HG02623 (cell line): ENCODE data around the gene SMARCA2.
"Not testable (repeated sequence)": the region's sequence is repeated elsewhere in the genome, so short reads cannot be mapped to it uniquely, and the experiment has no call there.

ENCODE experiments used
- ATAC-seq: cut with Tn5 transposase; IDR thresholded peaks from one replicate; pipeline ENCODE4 v1.9.1; 2021; ENCODE audit warnings: moderate library complexity; ENCODE audit not compliant: unreplicated experiment

Gene SMARCA2

GRCh38 chr9:2134391-2134790 lies 119.2 kb downstream of the SMARCA2 start:
- ATAC-seq, result no peak

- no peak for ATAC-seq
Observed at GRCh38 chr9:2138646-2139045, 123.5 kb downstream of the SMARCA2 start.

DNA sequence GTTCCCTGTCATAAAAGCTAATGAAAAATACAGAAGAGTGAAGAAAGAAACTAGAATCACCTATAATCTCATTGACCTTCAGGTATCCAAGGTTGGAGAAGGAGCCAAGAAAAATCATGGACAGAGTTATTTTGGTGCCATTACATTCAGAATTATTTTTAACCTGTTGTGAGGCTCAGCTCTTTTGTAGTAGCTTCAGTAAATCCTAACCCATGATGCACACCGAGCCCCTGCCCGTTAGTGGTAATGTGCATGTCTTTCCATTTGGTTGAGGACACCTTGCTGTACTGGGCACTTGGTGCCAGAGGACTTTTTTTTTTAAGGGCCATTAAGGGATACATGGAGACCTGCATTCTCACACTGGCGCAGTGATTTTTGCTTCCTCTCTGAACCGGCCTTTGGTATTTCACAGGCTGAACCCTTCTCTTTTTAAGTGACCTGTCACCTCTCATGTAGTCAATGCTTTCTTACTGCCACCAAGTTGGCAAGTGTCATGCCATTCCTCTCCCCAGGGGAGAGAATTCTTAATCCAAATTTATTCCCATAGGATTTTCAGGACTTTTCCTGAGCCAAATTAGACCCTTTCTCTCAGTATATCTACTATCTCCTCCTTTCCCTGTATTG lies 125.6 kb downstream of the SMARCA2 start:
- no peak for ATAC-seq

GRCh38 chr9:2142212-2142611 lies 127.1 kb downstream of the SMARCA2 start:
- no peak for ATAC-seq

GRCh38 chr9:2144619-2145018 lies 129.5 kb downstream of the SMARCA2 start:
- no peak for ATAC-seq

DNA sequence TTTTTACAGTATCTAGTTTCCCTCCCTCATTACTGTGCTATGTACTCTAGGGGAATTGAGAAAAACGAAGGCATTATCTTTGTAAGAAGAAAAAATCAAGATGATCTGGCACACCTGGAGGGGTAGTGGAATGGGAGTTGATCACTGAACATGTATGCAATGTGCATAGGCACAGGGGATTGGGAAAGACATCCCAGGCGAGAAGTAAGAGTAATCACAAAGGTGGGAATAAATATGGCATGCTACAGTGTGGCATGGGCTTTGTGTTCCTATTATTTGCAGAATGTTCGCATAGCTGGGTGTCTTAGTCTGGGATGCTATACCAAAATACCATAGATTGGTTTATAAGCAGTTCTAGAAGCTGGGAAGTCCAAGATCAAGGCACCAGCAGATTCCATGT lies 130.6 kb downstream of the SMARCA2 start:
- no peak for ATAC-seq

DNA sequence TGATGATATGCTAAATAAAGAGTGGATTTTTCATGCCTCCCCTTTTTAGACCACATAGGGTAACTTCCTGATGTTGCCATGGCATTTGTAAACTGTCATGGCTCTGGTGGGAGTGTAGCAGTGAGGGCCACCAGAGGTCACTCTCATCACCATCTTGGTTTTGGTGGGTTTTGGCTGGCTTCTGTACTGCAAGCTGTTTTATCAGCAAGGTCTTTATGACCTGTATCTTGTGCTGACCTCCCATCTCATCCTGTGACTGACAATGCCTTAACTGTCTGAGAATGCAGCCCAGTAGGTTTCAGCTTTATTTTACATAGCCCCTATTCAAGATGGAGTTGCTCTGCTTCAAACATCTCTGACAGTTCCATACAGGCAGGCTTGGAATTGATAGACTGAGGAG lies 131.6 kb downstream of the SMARCA2 start:
- ATAC-seq, result not testable (repeated sequence)

DNA sequence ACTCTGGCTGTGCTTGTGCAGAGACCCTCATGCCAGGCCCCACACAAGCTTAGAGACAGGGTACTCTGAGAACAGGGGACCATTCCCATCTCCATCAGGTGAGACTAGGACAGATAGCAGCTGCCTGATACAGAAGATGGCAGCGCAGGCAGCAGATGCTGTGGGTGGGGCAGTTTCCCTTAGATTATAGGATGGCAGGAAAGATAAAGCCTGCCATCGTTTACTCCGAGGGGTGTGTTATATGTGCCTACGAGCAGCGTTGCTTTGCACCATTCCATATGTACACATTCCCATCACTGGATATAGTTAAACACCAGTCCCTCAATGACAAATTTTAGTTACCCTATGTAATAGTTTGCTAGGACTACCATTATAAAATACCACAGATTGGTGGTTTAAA lies 135.2 kb downstream of the SMARCA2 start:
- no peak for ATAC-seq

DNA sequence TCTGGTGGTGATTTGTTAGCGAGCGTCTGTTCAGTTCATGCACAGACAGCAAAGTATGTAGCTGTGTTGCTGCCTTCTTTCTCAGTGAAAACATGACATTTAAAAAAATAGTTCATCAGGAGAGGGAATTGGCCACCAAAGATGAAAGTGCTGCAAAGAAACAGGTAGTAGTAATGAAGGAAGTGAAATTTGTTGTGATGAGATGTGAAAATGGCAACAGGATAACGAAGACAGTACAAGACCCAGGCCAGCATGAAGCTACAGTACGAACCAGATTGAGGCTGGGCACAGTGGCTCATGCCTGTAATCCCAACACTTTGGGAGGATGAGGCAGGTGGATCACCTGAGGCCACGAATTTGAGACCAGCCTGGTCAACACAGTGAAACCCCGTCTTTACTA lies 136.0 kb downstream of the SMARCA2 start:
- ATAC-seq, result no peak

- ATAC-seq, result no peak
Observed at GRCh38 chr9:2152966-2153629, 138.0 kb downstream of the SMARCA2 start.

GRCh38 chr9:2153630-2154217 lies 138.6 kb downstream of the SMARCA2 start:
- no peak for ATAC-seq

DNA sequence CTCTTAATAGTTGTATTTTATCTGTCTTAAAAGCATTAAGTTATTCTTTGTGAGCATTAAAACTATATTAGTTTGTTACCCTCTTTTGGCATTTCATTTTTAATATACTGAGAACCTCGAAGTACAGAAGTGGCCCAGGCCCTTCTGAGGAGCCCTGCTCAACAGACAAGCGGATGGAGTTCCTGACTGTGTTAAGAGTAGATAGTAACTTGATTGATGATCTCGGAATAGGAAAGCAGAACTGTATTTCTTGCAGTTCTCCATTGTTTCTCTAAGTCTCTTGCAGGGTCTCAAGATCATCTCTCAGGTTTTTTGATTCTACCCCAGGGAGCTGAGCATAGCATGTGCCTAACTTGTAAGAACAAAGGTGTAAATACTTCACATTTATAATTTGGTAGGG lies 139.6 kb downstream of the SMARCA2 start:
- ATAC-seq, result no peak

- ATAC-seq, result no peak
Observed at GRCh38 chr9:2155966-2156365, 140.8 kb downstream of the SMARCA2 start.

- peak; percentile 31 for ATAC-seq
Observed at GRCh38 chr9:2157277-2158110, 142.3 kb downstream of the SMARCA2 start.

DNA sequence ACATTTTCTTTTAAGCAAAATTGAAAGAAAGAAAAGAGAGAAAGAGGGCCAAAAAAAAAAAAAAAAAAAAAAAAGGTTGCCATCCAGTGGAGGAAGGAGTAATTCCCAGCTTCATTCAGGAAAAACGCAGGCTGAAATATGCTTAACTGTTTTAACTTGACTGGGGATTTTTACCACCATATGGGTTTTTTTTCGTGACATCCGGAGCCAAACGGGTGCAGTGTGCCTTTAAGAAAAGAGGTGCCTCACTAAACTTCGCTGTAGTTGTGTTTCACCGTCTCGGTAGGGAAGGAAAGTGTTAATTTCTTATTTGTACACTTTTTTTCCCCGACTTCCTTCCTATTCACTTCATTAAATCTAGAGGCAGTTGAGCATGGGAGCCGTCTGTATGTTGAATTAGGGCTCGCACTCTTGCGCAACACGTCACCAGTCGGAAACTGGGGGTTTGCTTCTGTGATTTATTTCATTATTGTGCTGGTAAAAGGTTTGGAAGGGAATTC lies 143.0 kb downstream of the SMARCA2 start:
- ATAC-seq, result peak; percentile 47

GRCh38 chr9:2158766-2159430 lies 143.8 kb downstream of the SMARCA2 start:
- ATAC-seq, result no peak

GRCh38 chr9:2159521-2160454 lies 144.6 kb downstream of the SMARCA2 start:
- no peak for ATAC-seq

- no peak for ATAC-seq
Observed at GRCh38 chr9:2161661-2162060, 146.5 kb downstream of the SMARCA2 start.

GRCh38 chr9:2163231-2163885 lies 148.2 kb downstream of the SMARCA2 start:
- no peak for ATAC-seq
